ENCODE data around the gene UIMC1. TPM values are rescaled to one million over a fixed set of nuclear protein-coding genes. Genes with fewer than 3 reads are reported as not detected.
"Not testable (repeated sequence)": the region's sequence is repeated elsewhere in the genome, so short reads cannot be mapped to it uniquely, and the experiment has no call there.

UIMC1 gene
- total and polyA plus RNA-seq, 5 donors from 2014 or later = 18.0 to 80.7 (median 22.9) TPM

- H3K9me3 Mint-ChIP-seq = peaks cover 0 to 2% (median 0%) of the 10 kb centered on the region in 7 donors
- Histone ChIP-seq H3K36me3 (ENCODE audit: control insufficient read depth, insufficient read depth, low read length) (no peaks in the 10 kb centered on the region), H3K9me3 (ENCODE audit: control insufficient read depth in 2 of 2, low read length in 2 of 2) (no peaks in the 10 kb centered on the region), H3K27ac (ENCODE audit: insufficient read depth, low read length, poor library complexity, severe bottlenecking) (no peak overlapping the region), H3K4me1 (ENCODE audit: control insufficient read depth, insufficient read depth, low read length, poor library complexity, severe bottlenecking) (peaks cover 2% of the 10 kb centered on the region), H3K4me3 (ENCODE audit: low read depth, low read length) (no peak overlapping the region), H3K27me3 (ENCODE audit: control insufficient read depth, insufficient read depth, low read length) (no peaks in the 10 kb centered on the region)
- H3K4me1 Mint-ChIP-seq = peaks cover 0 to 11% (median 6%) of the 10 kb centered on the region in 4 donors
- ATAC-seq (ENCODE audit: low read depth in 2 of 2) = peak in 1 of 2 donors; percentile 22
- H3K36me3 Mint-ChIP-seq = no peaks in the 10 kb centered on the region
- DNase-seq = peak in 1 of 3 donors; percentile 11
- H3K27me3 Mint-ChIP-seq = peaks cover 9% of the 10 kb centered on the region
- no peak overlapping the region for H3K27ac Mint-ChIP-seq
- H3K4me3 Mint-ChIP-seq = no peak overlapping the region
Measured at GRCh38 chr5:176875783-176876505, 130.6 kb downstream of the UIMC1 start.

GRCh38 chr5:176875014-176875550 lies 131.5 kb downstream of the UIMC1 start:
- H3K27ac Mint-ChIP-seq = peak overlapping the region in 1 of 3 donors; percentile 50
- H3K27me3 ChIP-seq (ENCODE audit: control insufficient read depth, insufficient read depth, low read length) = no peaks in the 10 kb centered on the region

DNA sequence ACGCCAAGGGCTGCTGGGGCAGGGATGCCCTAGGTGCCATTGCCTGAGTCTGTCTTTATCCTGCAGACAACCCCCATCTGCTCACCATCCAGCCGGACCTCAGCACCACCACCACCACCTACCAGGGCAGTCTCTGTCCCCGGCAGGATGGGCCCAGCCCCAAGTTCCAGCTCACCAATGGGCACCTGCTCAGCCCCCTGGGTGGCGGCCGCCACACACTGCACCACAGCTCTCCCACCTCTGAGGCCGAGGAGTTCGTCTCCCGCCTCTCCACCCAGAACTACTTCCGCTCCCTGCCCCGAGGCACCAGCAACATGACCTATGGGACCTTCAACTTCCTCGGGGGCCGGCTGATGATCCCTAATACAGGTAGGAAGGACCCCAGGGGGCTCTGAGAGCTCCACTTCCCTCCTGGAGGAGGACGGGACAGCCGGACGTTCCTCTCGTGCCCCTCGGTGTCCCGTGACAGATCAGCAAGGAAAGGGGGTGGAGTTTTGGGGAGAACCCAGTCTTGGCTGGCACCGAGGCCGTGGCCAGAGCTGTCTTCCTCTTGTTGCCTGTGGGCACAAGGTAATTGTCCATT lies 132.3 kb downstream of the UIMC1 start:
- no peak for ATAC-seq (ENCODE audit: low read depth in 2 of 2)
- peaks cover 0 to 2% (median 0%) of the 10 kb centered on the region in 7 donors for H3K9me3 Mint-ChIP-seq

More at GRCh38 chr5:176875014-176875550, 131.5 kb downstream of the UIMC1 start:
- H3K36me3 Mint-ChIP-seq = no peaks in the 10 kb centered on the region
- peaks cover 0 to 2% (median 0%) of the 10 kb centered on the region in 7 donors for H3K9me3 Mint-ChIP-seq
- H3K4me3 Mint-ChIP-seq = no peak overlapping the region
- ATAC-seq (ENCODE audit: low read depth in 2 of 2) (no peak), DNase-seq (no peak)
- peaks cover 9% of the 10 kb centered on the region for H3K27me3 Mint-ChIP-seq
- Histone ChIP-seq H3K36me3 (ENCODE audit: control insufficient read depth, insufficient read depth, low read length) (no peaks in the 10 kb centered on the region), H3K4me3 (ENCODE audit: low read depth, low read length) (no peak overlapping the region), H3K4me1 (ENCODE audit: control insufficient read depth, insufficient read depth, low read length, poor library complexity, severe bottlenecking) (peaks cover 2% of the 10 kb centered on the region), H3K27ac (ENCODE audit: insufficient read depth, low read length, poor library complexity, severe bottlenecking) (no peak overlapping the region), H3K9me3 (ENCODE audit: control insufficient read depth in 2 of 2, low read length in 2 of 2) (no peaks in the 10 kb centered on the region)
- H3K4me1 Mint-ChIP-seq = peaks cover 0 to 11% (median 6%) of the 10 kb centered on the region in 4 donors

GRCh38 chr5:176873541-176874172 lies 132.9 kb downstream of the UIMC1 start:
- H3K36me3 Mint-ChIP-seq = no peaks in the 10 kb centered on the region
- Histone ChIP-seq H3K36me3 (ENCODE audit: control insufficient read depth, insufficient read depth, low read length) (no peaks in the 10 kb centered on the region), H3K27ac (ENCODE audit: insufficient read depth, low read length, poor library complexity, severe bottlenecking) (no peak overlapping the region), H3K4me1 (ENCODE audit: control insufficient read depth, insufficient read depth, low read length, poor library complexity, severe bottlenecking) (peaks cover 2% of the 10 kb centered on the region), H3K27me3 (ENCODE audit: control insufficient read depth, insufficient read depth, low read length) (no peaks in the 10 kb centered on the region), H3K4me3 (ENCODE audit: low read depth, low read length) (no peak overlapping the region), H3K9me3 (ENCODE audit: control insufficient read depth in 2 of 2, low read length in 2 of 2) (no peaks in the 10 kb centered on the region)
- H3K4me1 Mint-ChIP-seq = peaks cover 0 to 11% (median 6%) of the 10 kb centered on the region in 4 donors
- DNase-seq (no peak), ATAC-seq (ENCODE audit: low read depth in 2 of 2) (no peak)
- H3K27me3 Mint-ChIP-seq = peaks cover 9% of the 10 kb centered on the region
- H3K9me3 Mint-ChIP-seq = peaks cover 0 to 2% (median 0%) of the 10 kb centered on the region in 7 donors
- H3K4me3 Mint-ChIP-seq = no peak overlapping the region
- no peak overlapping the region for H3K27ac Mint-ChIP-seq

More for the DNA sequence above, 132.3 kb downstream of the UIMC1 start:
- DNase-seq = no peak
- Mint-ChIP-seq H3K36me3 (no peaks in the 10 kb centered on the region), H3K27ac (no peak overlapping the region), H3K27me3 (peaks cover 9% of the 10 kb centered on the region), H3K4me3 (no peak overlapping the region), H3K4me1 (peaks cover 0 to 11% (median 6%) of the 10 kb centered on the region in 4 donors)
- H3K4me1 ChIP-seq (ENCODE audit: control insufficient read depth, insufficient read depth, low read length, poor library complexity, severe bottlenecking) = peaks cover 2% of the 10 kb centered on the region
- no peak overlapping the region for H3K4me3 ChIP-seq (ENCODE audit: low read depth, low read length)
- H3K27me3 ChIP-seq (ENCODE audit: control insufficient read depth, insufficient read depth, low read length) = no peaks in the 10 kb centered on the region
- H3K9me3 ChIP-seq (ENCODE audit: control insufficient read depth in 2 of 2, low read length in 2 of 2) = no peaks in the 10 kb centered on the region
- no peaks in the 10 kb centered on the region for H3K36me3 ChIP-seq (ENCODE audit: control insufficient read depth, insufficient read depth, low read length)
- H3K27ac ChIP-seq (ENCODE audit: insufficient read depth, low read length, poor library complexity, severe bottlenecking) = no peak overlapping the region

DNA sequence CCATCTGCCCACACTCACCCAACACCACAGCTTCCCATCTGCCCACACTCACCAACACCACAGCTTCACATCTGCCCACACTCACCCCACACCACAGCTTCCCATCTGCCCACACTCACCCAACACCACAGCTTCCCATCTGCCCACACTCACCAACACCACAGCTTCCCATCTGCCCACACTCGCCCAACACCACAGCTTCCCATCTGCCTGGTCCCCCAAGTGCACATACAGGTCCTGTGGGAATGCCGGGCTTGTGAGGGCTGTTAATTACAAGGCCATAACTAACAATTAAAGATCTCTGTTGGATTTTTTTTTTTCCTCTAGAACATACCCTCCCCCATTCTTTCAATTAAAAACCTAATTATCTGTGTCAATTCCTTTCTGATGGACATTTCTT lies 133.6 kb downstream of the UIMC1 start:
- H3K36me3 ChIP-seq (ENCODE audit: control insufficient read depth, insufficient read depth, low read length); H3K36me3 Mint-ChIP-seq; ATAC-seq (ENCODE audit: low read depth in 2 of 2); H3K27me3 ChIP-seq (ENCODE audit: control insufficient read depth, insufficient read depth, low read length); H3K27ac ChIP-seq (ENCODE audit: insufficient read depth, low read length, poor library complexity, severe bottlenecking); H3K27ac Mint-ChIP-seq; H3K4me1 ChIP-seq (ENCODE audit: control insufficient read depth, insufficient read depth, low read length, poor library complexity, severe bottlenecking); H3K4me3 ChIP-seq (ENCODE audit: low read depth, low read length); H3K9me3 ChIP-seq (ENCODE audit: control insufficient read depth in 2 of 2, low read length in 2 of 2); DNase-seq; H3K9me3 Mint-ChIP-seq; H3K27me3 Mint-ChIP-seq; H3K4me3 Mint-ChIP-seq: not testable (repeated sequence)
- peaks cover 0 to 11% (median 6%) of the 10 kb centered on the region in 4 donors for H3K4me1 Mint-ChIP-seq

DNA sequence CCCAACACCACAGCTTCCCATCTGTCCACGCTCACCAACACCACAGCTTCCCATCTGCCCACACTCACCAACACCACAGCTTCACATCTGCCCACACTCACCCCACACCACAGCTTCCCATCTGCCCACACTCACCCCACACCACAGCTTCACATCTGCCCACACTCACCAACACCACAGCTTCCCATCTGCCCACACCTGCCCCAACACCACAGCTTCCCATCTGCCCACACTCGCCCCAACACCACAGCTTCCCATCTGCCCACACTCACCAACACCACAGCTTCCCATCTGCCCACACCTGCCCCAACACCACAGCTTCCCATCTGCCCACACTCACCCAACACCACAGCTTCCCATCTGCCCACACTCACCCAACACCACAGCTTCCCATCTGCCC lies 134.0 kb downstream of the UIMC1 start:
- not testable (repeated sequence) for H3K36me3 ChIP-seq (ENCODE audit: control insufficient read depth, insufficient read depth, low read length); H3K4me3 ChIP-seq (ENCODE audit: low read depth, low read length); H3K4me1 ChIP-seq (ENCODE audit: control insufficient read depth, insufficient read depth, low read length, poor library complexity, severe bottlenecking); H3K27me3 ChIP-seq (ENCODE audit: control insufficient read depth, insufficient read depth, low read length); H3K4me3 Mint-ChIP-seq; H3K9me3 ChIP-seq (ENCODE audit: control insufficient read depth in 2 of 2, low read length in 2 of 2); DNase-seq; H3K36me3 Mint-ChIP-seq; ATAC-seq (ENCODE audit: low read depth in 2 of 2); H3K27ac ChIP-seq (ENCODE audit: insufficient read depth, low read length, poor library complexity, severe bottlenecking); H3K9me3 Mint-ChIP-seq; H3K27ac Mint-ChIP-seq
- H3K4me1 Mint-ChIP-seq = peaks cover 0 to 11% (median 6%) of the 10 kb centered on the region in 4 donors
- H3K27me3 Mint-ChIP-seq = peaks cover 10% of the 10 kb centered on the region

DNA sequence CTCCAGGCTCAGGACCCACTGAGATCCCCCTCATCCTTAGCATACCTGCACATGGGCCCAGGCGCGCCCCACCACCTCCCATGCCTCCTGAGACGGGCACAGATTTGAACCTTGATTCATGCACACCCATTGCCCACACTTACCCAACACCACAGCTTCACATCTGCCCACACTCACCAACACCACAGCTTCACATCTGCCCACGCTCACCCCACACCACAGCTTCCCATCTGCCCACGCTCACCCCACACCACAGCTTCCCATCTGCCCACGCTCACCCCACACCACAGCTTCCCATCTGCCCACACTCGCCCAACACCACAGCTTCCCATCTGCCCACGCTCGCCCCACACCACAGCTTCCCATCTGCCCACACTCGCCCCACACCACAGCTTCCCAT lies 135.9 kb downstream of the UIMC1 start:
- not testable (repeated sequence) for DNase-seq; H3K27ac ChIP-seq (ENCODE audit: insufficient read depth, low read length, poor library complexity, severe bottlenecking); H3K9me3 Mint-ChIP-seq; H3K4me1 Mint-ChIP-seq; H3K27ac Mint-ChIP-seq; H3K36me3 ChIP-seq (ENCODE audit: control insufficient read depth, insufficient read depth, low read length); H3K9me3 ChIP-seq (ENCODE audit: control insufficient read depth in 2 of 2, low read length in 2 of 2); H3K4me3 Mint-ChIP-seq; H3K36me3 Mint-ChIP-seq; H3K27me3 ChIP-seq (ENCODE audit: control insufficient read depth, insufficient read depth, low read length); ATAC-seq (ENCODE audit: low read depth in 2 of 2); H3K4me3 ChIP-seq (ENCODE audit: low read depth, low read length); H3K4me1 ChIP-seq (ENCODE audit: control insufficient read depth, insufficient read depth, low read length, poor library complexity, severe bottlenecking)
- H3K27me3 Mint-ChIP-seq = peaks cover 17% of the 10 kb centered on the region
